HL-60 (cell line): ENCODE measurements around the gene CEP85.

ENCODE experiments used
- DNase-seq, 2 experiments: peaks; one replicate each; pipeline ENCODE4 v3.0.0-alpha.2; 2010 to 2020; ENCODE audit warnings: low read depth in 1 of 2, low spot score in 1 of 2
- H3K27ac ChIP-seq: fragments of 250-450 bp; sonication (Bioruptor Pico); replicated peaks from 2 replicates; pipeline ENCODE4 v1.5.1; 2020; ENCODE audit warnings: mild to moderate bottlenecking, moderate library complexity
- H3K27me3 ChIP-seq: fragments of 250-450 bp; sonication (Bioruptor Pico); 2 replicates; pipeline ENCODE4 v1.5.1; 2021; ENCODE audit warnings: mild to moderate bottlenecking, moderate library complexity; ENCODE audit not compliant: insufficient read depth, poor library complexity, severe bottlenecking
- H3K4me3 ChIP-seq: replicated peaks from 2 replicates; pipeline ENCODE4 v1.5.1; 2011; ENCODE audit warnings: mild to moderate bottlenecking, control low read depth, low read length; ENCODE audit not compliant: insufficient read depth
- GABPA ChIP-seq: IDR thresholded peaks from 2 replicates; pipeline ENCODE4 v1.6.1; 2012; ENCODE audit warnings: low read depth
- POLR2AphosphoS5 ChIP-seq: IDR thresholded peaks from 2 replicates; pipeline ENCODE4 v1.6.1; 2012; ENCODE audit warnings: low read depth
- REST ChIP-seq: IDR thresholded peaks from 2 replicates; pipeline ENCODE4 v1.6.1; 2012; ENCODE audit warnings: low read depth; ENCODE audit not compliant: insufficient replicate concordance
- SPI1 ChIP-seq: IDR thresholded peaks from 2 replicates; pipeline ENCODE4 v1.6.1; 2012; ENCODE audit warnings: low read depth, mild to moderate bottlenecking, borderline replicate concordance
- TF ChIP-seq, protein P1 (sequence below): IDR thresholded peaks from one replicate; pipeline ENCODE4 v1.5.1; 2011; ENCODE audit warnings: low read length, control low read depth, inconsistent platforms; ENCODE audit not compliant: insufficient read depth

CEP85 gene

DNA sequence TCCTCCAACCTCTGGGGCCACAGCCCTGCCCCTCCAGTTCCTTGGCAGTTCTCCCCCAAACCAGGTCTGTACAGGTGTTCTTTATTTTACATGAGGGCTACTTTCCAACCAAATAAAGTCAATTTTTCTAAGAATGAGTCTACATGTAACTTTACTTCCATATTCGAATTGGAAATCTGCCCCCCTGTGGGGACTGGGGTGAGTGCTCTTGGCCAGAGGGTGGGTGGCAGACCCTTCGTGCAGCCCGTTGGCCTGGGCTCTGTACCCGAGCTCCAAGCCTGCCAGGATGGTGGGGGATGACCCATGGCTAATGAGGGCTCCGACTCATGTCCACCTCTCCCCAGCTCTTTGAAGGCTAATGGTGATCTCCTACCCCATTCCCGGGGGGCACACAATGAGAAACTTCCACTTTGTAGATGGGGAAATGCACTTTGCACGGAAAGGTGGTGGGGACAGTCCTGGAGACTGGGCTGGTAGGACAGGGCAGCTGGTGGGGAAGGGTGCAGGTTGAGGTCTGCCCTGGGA is 44.2 kb upstream of the CEP85 start:
- TF ChIP-seq GABPA = no peak
- no peak for TF ChIP-seq SPI1
- no peak for TF ChIP-seq POLR2AphosphoS5
- TF ChIP-seq, protein P1, sequence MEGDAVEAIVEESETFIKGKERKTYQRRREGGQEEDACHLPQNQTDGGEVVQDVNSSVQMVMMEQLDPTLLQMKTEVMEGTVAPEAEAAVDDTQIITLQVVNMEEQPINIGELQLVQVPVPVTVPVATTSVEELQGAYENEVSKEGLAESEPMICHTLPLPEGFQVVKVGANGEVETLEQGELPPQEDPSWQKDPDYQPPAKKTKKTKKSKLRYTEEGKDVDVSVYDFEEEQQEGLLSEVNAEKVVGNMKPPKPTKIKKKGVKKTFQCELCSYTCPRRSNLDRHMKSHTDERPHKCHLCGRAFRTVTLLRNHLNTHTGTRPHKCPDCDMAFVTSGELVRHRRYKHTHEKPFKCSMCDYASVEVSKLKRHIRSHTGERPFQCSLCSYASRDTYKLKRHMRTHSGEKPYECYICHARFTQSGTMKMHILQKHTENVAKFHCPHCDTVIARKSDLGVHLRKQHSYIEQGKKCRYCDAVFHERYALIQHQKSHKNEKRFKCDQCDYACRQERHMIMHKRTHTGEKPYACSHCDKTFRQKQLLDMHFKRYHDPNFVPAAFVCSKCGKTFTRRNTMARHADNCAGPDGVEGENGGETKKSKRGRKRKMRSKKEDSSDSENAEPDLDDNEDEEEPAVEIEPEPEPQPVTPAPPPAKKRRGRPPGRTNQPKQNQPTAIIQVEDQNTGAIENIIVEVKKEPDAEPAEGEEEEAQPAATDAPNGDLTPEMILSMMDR = no peak
- no peak for TF ChIP-seq REST
- H3K4me3 ChIP-seq = no peak overlapping the region
- no peak for DNase-seq
- H3K27ac ChIP-seq = no peak overlapping the region
- no peaks in the 10 kb centered on the region for H3K27me3 ChIP-seq

GRCh38 chr1:26190373-26190987 is 43.5 kb upstream of the CEP85 start, which contains the start of gene CATSPER4:
Gene CATSPER4, plus strand, starts transcription at chr1:26190602. Its CDS starts 26 bp downstream, at chr1:26190628.
- Histone ChIP-seq H3K27me3 (no peaks in the 10 kb centered on the region), H3K4me3 (no peak within 1 kb of the TSS), H3K27ac (no peak within 1 kb of the TSS)
- no peak for TF ChIP-seq POLR2AphosphoS5
- TF ChIP-seq, protein P1 = peak; percentile 8
- DNase-seq = no peak

DNA sequence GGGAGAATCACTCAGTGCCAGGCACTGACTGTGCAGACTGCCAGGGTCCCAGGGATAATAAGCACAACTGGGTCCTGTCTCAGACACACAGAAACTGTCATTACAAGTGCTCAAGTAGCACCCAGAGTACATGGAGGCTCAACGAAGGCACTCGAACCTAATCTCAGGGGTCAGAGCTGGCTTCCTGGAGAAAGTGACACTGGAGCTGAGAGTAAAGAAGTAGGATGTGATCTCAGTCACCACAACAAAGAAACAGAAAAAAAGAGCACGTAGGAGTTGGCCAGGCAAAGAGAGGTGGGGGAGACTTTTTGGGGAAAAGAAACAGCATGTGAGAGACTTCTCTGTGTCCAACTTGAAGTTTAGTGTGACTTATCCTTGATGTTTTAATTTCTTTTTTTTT is 42.3 kb upstream of the CEP85 start:
- TF ChIP-seq, protein P1 = no peak
- TF ChIP-seq SPI1 = no peak
- no peak for TF ChIP-seq POLR2AphosphoS5
- TF ChIP-seq REST = no peak
- no peak for TF ChIP-seq GABPA
- Histone ChIP-seq H3K27me3 (no peaks in the 10 kb centered on the region), H3K27ac (no peak overlapping the region), H3K4me3 (no peak overlapping the region)
- DNase-seq = no peak

DNA sequence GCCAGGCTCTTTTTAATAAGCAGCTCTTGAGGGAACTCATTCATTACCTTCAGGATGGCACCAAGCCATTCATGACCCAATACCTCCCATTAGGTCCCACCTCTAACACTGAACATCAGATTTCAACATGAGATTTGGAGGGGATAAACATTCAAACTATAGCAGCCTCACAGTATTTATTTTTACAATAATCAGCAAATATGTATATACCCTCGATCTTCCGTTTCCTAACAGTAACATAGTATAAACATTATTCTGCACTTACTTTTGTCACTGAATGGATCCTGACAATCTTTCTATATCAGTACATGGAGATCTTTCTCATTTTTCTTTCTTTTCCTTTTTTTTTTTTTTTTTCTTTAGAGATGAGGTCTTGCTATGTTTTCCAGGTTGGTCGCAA is 38.2 kb upstream of the CEP85 start:
- H3K4me3 ChIP-seq = no peak overlapping the region
- TF ChIP-seq SPI1 = no peak
- TF ChIP-seq GABPA = no peak
- TF ChIP-seq, protein P1 = no peak
- no peak for TF ChIP-seq REST
- TF ChIP-seq POLR2AphosphoS5 = no peak
- H3K27ac ChIP-seq = no peak overlapping the region
- H3K27me3 ChIP-seq = no peaks in the 10 kb centered on the region
- no peak for DNase-seq
